GM06990 (cell line): ENCODE measurements around the gene PPEF2.
"Not testable (repeated sequence)": the region's sequence is repeated elsewhere in the genome, so short reads cannot be mapped to it uniquely, and the experiment has no call there.

Experiments
- DNase-seq: peaks from one replicate; pipeline ENCODE4 v3.0.0-alpha.2; 2011; ENCODE audit not compliant: insufficient read length; ENCODE audit errors: extremely low read depth
- H3K27me3 ChIP-seq: replicated peaks from 2 replicates; pipeline ENCODE4 v1.6.0; 2011; ENCODE audit warnings: low read length; ENCODE audit not compliant: control insufficient read depth, insufficient read depth
- H3K36me3 ChIP-seq: 2 replicates; pipeline ENCODE4 v1.5.1; 2011; ENCODE audit warnings: low read length; ENCODE audit not compliant: control insufficient read depth, insufficient read depth
- H3K4me3 ChIP-seq: replicated peaks from 2 replicates; pipeline ENCODE4 v1.5.1; 2011; ENCODE audit warnings: low read depth, mild to moderate bottlenecking, control low read depth, low read length
- CTCF ChIP-seq: IDR thresholded peaks from 2 replicates; pipeline ENCODE4 v1.5.1; 2011; ENCODE audit warnings: low read length, control low read depth, mild to moderate bottlenecking, inconsistent platforms; ENCODE audit not compliant: insufficient read depth, poor library complexity, severe bottlenecking

The PPEF2 gene

GRCh38 chr4:75920327-75920726 lies 18.1 kb upstream of the PPEF2 start:
- Histone ChIP-seq H3K36me3 (peaks cover 7% of the 10 kb centered on the region), H3K4me3 (no peak overlapping the region), H3K27me3 (no peaks in the 10 kb centered on the region)
- TF ChIP-seq CTCF: no peak
- DNase-seq: no peak

- no peak for TF ChIP-seq CTCF
- H3K4me3 ChIP-seq: no peak overlapping the region
- H3K36me3 ChIP-seq: peaks cover 7% of the 10 kb centered on the region
- DNase-seq: no peak
- no peaks in the 10 kb centered on the region for H3K27me3 ChIP-seq
These were observed 17.7 kb upstream of the PPEF2 start for GRCh38 chr4:75919920-75920319.

- Histone ChIP-seq H3K4me3 (no peak overlapping the region), H3K27me3 (no peaks in the 10 kb centered on the region), H3K36me3 (peaks cover 7% of the 10 kb centered on the region)
- DNase-seq: no peak
- TF ChIP-seq CTCF: peak; percentile 79
These were observed 13.9 kb upstream of the PPEF2 start for GRCh38 chr4:75916091-75916661.

- no peak for TF ChIP-seq CTCF
- H3K27me3 ChIP-seq: no peaks in the 10 kb centered on the region; the same call in 1 of the 2 replicates
These were observed 10.7 kb upstream of the PPEF2 start for GRCh38 chr4:75912968-75913367.

GRCh38 chr4:75910831-75911230 lies 8.6 kb upstream of the PPEF2 start:
- H3K36me3 ChIP-seq, H3K27me3 ChIP-seq, H3K4me3 ChIP-seq, DNase-seq: not testable (repeated sequence)

More at GRCh38 chr4:75912968-75913367, 10.7 kb upstream of the PPEF2 start:
- DNase-seq: no peak
- H3K4me3 ChIP-seq: no peak overlapping the region
- H3K36me3 ChIP-seq: no peaks in the 10 kb centered on the region

GRCh38 chr4:75909405-75909804 lies 7.2 kb upstream of the PPEF2 start:
- H3K4me3 ChIP-seq: no peak overlapping the region
- H3K36me3 ChIP-seq: no peaks in the 10 kb centered on the region
- DNase-seq: no peak
- H3K27me3 ChIP-seq: no peaks in the 10 kb centered on the region; the same call in 1 of the 2 replicates
- no peak for TF ChIP-seq CTCF
